ENCODE results near the gene DPM2. TPM values are rescaled to one million over a fixed set of nuclear protein-coding genes. Genes with fewer than 3 reads are reported as not detected.

The DPM2 gene
- polyA plus RNA-seq, 6 donors from 2014 or later: 46.3 to 78.7 (median 54.2) TPM

Other genes with a start within 250 kb of the DPM2 start
- under 1 TPM in 3 of 6 donors, not detected in 3; 0.13 to 0.46 (median 0.40) TPM for gene CFAP157, start 230.9 kb downstream of the DPM2 start, polyA plus RNA-seq (ENCODE audit: low read depth in 6 of 6)
- gene PTRH1, start 222.2 kb downstream of the DPM2 start, polyA plus RNA-seq (ENCODE audit: low read depth in 6 of 6): 10 to 100 TPM in 3 of 6 donors, 1 to 10 TPM in 3; 7.0 to 25.2 (median 10.5) TPM
- gene TTC16, start 221.8 kb downstream of the DPM2 start, polyA plus RNA-seq (ENCODE audit: low read depth in 6 of 6): under 1 TPM in 1 of 6 donors, not detected in 5; 0.66 TPM
- 10 to 100 TPM; 24.9 to 40.0 (median 27.3) TPM for gene TOR2A, start 202.6 kb downstream of the DPM2 start, polyA plus RNA-seq (ENCODE audit: low read depth in 6 of 6)
- 10 to 100 TPM; 29.8 to 87.0 (median 34.7) TPM for gene SH2D3C, start 159.2 kb downstream of the DPM2 start, polyA plus RNA-seq (ENCODE audit: low read depth in 6 of 6)
- 10 to 100 TPM; 37.3 to 88.8 (median 43.2) TPM for gene CDK9, start 151.8 kb downstream of the DPM2 start, polyA plus RNA-seq (ENCODE audit: low read depth in 6 of 6)
- 10 to 100 TPM; 52.2 to 78.0 (median 59.1) TPM for gene FPGS, start 135.0 kb downstream of the DPM2 start, polyA plus RNA-seq (ENCODE audit: low read depth in 6 of 6)
- 1 to 10 TPM in 5 of 6 donors, not detected in 1; 3.5 to 8.2 (median 5.8) TPM for gene ENG, start 83.2 kb downstream of the DPM2 start, polyA plus RNA-seq (ENCODE audit: low read depth in 6 of 6)
- gene AK1, start 60.2 kb downstream of the DPM2 start, polyA plus RNA-seq (ENCODE audit: low read depth in 6 of 6): not detected
- 10 to 100 TPM; 17.2 to 27.8 (median 19.8) TPM for gene ST6GALNAC6, start 38.3 kb downstream of the DPM2 start, polyA plus RNA-seq (ENCODE audit: low read depth in 6 of 6)
- 10 to 100 TPM; 19.7 to 36.6 (median 25.0) TPM for gene ST6GALNAC4, start 20.8 kb downstream of the DPM2 start, polyA plus RNA-seq (ENCODE audit: low read depth in 6 of 6)
- 1 to 10 TPM in 1 of 6 donors, under 1 TPM in 1, not detected in 4; 0.73 to 1.0 TPM for gene PIP5KL1, start 7.1 kb downstream of the DPM2 start, polyA plus RNA-seq (ENCODE audit: low read depth in 6 of 6)
- gene EEIG1, start 43.1 kb upstream of the DPM2 start, polyA plus RNA-seq (ENCODE audit: low read depth in 6 of 6): 10 to 100 TPM; 12.3 to 36.9 (median 21.6) TPM
- 10 to 100 TPM in 4 of 6 donors, 1 to 10 TPM in 2; 7.2 to 21.6 (median 12.3) TPM for gene NAIF1, start 129.5 kb upstream of the DPM2 start, polyA plus RNA-seq (ENCODE audit: low read depth in 6 of 6)
- gene SLC25A25, start 130.4 kb upstream of the DPM2 start, polyA plus RNA-seq (ENCODE audit: low read depth in 6 of 6): 10 to 100 TPM in 1 of 6 donors, 1 to 10 TPM in 5; 1.6 to 15.8 (median 9.0) TPM
- 10 to 100 TPM; 31.1 to 63.8 (median 40.8) TPM for gene PTGES2, start 189.9 kb upstream of the DPM2 start, polyA plus RNA-seq (ENCODE audit: low read depth in 6 of 6)
- gene LCN2, start 211.6 kb upstream of the DPM2 start, polyA plus RNA-seq (ENCODE audit: low read depth in 6 of 6): 1 to 10 TPM in 2 of 6 donors, under 1 TPM in 1, not detected in 3; 0.44 to 1.2 (median 1.2) TPM
- 10 to 100 TPM; 74.7 to 98.3 (median 93.5) TPM for gene BBLN, start 222.4 kb upstream of the DPM2 start, polyA plus RNA-seq (ENCODE audit: low read depth in 6 of 6)

Measured in naive B cell (primary cell).